Fibroblast of pulmonary artery (primary cell): Measurements from ENCODE around the gene STAG1.

ENCODE experiments used
- DNase-seq: peaks from one replicate; pipeline ENCODE4 v3.0.0-alpha.2; 2010; ENCODE audit warnings: low read depth
- H3K4me3 ChIP-seq: replicated peaks from 2 replicates; pipeline ENCODE4 v1.5.1; 2011; ENCODE audit warnings: low read depth, mild to moderate bottlenecking, control low read depth, low read length, moderate library complexity
- CTCF ChIP-seq: IDR thresholded peaks from 2 replicates; pipeline ENCODE4 v1.5.1; 2011; ENCODE audit warnings: mild to moderate bottlenecking, control low read depth, low read length, inconsistent platforms; ENCODE audit errors: missing control alignments

STAG1 gene

GRCh38 chr3:136602818-136603217 is 149.4 kb downstream of the STAG1 start:
- TF ChIP-seq CTCF: no peak
- no peak overlapping the region for H3K4me3 ChIP-seq
- no peak for DNase-seq

- H3K4me3 ChIP-seq: no peak overlapping the region
- DNase-seq: no peak
- TF ChIP-seq CTCF: no peak
Measured at GRCh38 chr3:136595913-136596697, 156.1 kb downstream of the STAG1 start.

DNA sequence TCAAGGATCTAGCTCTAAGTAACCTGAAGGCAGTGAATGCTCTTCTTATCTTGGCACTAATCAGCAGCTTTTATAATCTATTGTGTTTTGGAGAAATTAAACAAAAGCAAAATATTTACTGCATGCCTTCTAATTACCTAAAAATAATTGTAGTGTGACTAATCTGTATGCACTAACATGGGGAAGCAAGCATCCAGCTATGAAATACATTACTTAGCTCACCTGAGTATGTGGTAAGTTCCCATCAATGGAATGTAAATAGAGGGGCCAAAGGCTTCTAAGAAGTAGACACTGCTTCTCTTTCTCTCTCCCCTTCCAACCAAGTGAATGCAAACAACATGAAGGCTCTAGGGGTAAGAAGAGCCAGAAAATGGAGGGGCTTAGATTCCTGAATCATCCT is 165.6 kb downstream of the STAG1 start:
- DNase-seq: no peak
- no peak overlapping the region for H3K4me3 ChIP-seq
- TF ChIP-seq CTCF: no peak

DNA sequence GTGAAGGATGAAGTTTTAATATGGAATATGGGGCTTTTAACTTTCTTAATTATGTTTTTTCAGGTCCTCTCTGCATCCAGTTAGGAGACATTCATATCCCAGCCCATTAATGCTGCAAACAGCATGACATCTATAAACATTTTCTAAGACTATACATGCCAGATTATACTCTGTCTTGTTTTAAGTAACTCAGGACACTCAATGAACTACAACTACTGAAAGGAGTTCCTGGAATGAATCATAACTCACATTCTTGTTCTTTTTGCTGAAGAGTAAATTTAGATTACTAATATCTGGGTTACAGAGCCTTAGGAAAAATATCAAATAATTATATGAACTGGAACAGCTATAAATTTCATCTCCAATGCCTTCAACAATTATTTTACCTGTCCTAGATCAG is 167.4 kb downstream of the STAG1 start:
- H3K4me3 ChIP-seq: no peak overlapping the region
- no peak for TF ChIP-seq CTCF
- DNase-seq: peak; percentile 12

GRCh38 chr3:136583823-136584222 is 168.4 kb downstream of the STAG1 start:
- no peak for DNase-seq
- no peak overlapping the region for H3K4me3 ChIP-seq
- no peak for TF ChIP-seq CTCF

DNA sequence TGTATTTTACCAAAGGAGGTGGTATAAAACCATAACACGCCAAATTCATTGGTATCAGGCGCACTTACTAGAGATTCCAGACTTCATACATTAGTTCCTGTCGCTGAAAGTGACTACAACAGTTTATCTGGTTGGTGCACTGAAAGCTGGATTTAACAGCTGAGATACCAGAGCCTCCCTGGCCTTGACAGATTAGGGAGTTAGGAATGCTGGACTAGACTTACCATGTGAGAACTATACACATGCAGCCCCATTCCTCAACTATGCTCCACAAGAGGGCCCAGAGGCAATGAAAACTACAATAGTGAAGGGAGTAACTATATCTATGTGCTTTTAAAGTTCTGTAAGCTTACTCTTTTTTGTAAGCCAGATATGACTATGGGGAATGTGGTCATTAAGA is 174.4 kb downstream of the STAG1 start:
- TF ChIP-seq CTCF: no peak
- DNase-seq: no peak
- H3K4me3 ChIP-seq: no peak overlapping the region

- no peak for DNase-seq
- no peak overlapping the region for H3K4me3 ChIP-seq
- TF ChIP-seq CTCF: no peak
Measured at GRCh38 chr3:136576279-136577009, 175.7 kb downstream of the STAG1 start.
